ENCODE measurements around the gene DVL1.

Gene DVL1

GRCh38 chr1:1309251-1310108 lies 39.7 kb downstream of the DVL1 start:
- no peak for DNase-seq (ENCODE audit: low spot score)

DNA sequence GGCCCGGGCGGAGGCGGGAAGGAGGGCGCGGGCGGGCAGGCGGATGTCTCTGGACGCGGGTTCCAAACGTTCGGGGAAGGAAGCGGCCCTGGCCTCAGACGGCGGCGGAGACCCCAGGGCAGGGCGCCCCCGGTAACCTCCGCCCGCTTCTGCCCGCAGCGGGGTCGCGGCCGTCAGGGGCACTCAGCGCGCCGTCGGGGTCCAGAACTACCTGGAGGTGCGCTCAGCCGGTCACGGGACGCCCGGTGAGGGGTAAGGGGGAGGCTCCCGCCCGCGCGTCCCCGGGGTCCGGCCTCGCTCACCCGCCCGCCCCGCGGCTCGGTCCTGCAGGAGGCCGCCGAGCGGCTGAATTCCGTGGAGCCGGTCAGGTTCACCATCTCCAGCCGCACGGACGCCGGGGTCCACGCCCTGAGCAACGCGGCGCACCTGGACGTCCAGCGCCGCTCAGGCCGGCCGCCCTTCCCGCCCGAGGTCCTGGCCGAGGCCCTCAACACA lies 40.4 kb downstream of the DVL1 start:
- no peak for DNase-seq (ENCODE audit: low spot score)

DNA sequence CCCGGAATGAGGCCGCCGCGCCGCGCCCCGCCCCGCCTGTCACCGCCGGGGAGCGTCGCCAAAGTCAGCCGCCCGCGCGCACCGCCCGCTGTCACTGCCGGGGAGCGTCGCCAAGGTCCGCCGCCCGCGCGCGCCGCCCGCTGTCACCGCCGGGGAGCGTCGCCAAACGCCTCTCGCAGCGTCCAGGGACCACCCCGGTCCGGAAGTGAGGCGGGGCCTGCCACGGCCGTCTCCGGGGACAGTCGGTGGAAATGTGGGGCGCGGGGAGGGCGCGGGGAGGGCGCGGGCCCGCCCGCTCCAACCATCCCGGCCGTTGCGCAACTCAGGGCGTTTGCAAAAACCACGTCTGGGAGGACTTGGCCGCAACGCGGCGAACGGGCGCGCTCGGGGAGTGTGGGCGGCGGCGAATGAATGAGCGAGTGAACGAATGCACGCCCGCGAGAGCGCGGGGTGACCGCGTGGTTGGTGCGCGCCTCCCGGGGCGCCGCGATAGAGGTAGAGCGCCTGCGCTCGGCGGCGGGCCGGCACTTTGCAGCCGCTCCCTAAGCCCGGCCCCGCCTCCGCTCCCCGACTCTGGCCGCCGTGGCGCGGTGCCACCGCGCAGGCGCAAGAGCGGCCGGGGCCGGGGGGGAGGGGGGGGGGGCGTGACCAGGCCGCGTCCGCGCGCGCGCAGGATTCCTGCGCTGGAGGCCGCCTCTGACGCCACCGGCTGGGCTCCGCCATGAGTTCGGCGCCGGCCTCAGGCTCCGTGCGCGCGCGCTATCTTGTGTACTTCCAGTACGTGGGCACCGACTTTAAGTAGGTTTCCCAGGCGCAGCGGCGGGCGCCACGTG lies 41.1 kb downstream of the DVL1 start, which contains the start of the genes ACAP3 and PUSL1:
Gene ACAP3 (minus strand): TSS at position 8 of the 833 bp plus-strand sequence. CDS start 115 bp downstream, outside the sequence.
Gene PUSL1 (plus strand): TSS at position 675 of the 833 bp plus-strand sequence. CDS start 47 bp downstream, at position 722.
- DNase-seq (ENCODE audit: low spot score): peak; percentile 88

- no peak for DNase-seq (ENCODE audit: low spot score)
These were observed 41.8 kb downstream of the DVL1 start for GRCh38 chr1:1307261-1307922.

DNA sequence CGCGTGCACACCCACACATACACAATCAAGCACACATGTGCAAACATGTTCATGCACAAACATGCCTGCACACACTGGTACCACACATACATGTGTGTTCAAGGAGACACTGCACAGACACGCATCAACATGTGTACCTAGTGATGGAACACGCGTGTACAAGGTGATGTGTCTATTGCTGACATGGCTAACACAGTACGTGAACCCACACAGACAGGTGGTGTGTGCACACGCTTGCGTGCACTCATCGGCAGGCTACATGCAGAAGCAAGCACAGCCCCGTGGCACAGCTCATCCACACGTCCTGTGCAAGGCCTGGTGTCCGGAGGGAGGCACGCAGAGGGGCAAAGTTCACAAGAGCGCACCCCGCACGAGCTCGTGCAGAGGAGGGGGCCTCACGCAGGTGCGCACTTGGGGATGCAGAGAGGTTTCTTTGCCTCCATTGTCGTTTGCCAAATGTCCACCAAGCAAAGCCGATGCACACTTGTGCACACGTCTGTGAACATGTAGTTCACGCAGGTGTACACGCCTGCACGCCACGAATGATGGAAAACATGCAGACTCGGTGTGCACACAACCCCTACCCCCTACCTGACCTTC lies 42.5 kb downstream of the DVL1 start:
- DNase-seq (ENCODE audit: low spot score): no peak

DNA sequence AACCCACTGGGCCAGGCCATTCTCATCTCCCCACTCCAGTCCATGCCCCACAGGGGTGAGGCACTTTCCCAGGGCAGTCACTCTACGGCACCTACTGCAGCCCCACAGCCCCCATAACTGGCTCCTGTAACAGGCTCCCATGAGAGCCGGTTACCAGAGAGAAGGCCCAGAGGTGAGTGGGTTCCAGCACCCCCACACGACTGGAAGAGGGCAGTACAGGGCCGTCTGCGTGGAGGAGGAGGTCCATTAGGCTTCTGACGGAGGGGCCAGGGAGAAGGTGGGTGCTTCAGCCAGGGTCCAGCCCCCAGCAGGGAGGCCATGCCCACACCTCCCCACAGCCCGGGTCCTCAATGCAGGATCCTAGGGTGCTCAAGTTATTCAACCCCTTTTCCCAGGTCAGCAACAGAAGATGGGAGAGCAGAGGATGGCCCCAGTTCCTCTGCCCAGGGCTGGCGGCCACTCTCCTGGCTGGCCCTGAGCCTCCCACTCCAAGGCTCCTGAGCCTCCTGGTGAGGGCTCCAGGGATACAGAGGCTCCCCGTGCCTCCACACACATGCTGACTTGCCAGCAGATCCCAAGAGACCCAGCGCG lies 43.1 kb downstream of the DVL1 start:
- no peak for DNase-seq (ENCODE audit: low spot score)

- peak; percentile 78 for DNase-seq (ENCODE audit: low spot score)
These were observed 43.7 kb downstream of the DVL1 start for GRCh38 chr1:1305300-1306069.

DNA sequence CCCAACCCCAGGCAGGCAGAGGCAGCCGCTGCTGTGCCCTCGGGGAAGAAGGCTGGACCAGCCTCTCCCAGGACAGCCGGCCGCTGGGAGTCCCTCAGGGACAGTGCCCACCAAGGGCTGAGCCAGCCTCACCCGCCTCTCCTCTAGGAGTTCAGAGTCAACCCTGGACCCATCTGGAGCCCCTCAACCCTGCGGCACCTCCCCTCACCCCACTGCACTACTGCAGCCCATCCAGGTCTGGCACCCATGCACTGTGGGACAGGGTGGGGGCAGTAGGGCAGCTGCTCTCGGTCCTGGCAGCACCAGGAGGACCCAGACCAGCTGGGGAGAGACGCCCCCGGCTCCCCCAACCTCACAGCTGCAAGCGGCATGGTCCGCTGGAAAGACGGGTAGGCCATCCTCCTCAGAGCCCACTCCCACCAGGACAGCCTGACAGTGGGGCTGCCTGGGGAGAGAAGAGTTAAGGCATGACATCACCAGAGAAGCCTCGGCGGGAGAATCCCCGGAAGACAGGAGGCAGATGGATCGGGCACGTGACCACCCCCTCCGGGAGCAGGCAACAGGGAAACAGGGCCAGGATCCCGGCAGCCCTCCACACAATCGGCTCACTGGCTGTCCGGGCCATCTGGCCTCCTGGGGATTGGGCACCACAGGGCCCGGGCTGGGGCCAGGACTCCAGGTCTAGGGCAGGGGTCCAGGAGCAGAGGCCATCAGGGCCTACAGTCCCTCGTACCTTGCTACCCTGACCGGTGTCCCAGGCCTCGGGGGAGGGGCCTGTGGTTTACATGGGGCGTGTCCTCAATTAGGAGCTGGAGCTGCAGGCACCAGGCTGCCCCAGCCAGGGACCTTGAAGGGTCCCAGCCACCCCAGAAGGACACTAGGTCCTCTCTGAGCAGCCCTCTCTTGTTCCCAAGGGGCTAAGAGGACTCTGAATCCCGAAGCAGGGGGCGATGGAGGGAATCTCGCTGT lies 44.6 kb downstream of the DVL1 start:
- no peak for DNase-seq (ENCODE audit: low spot score)

DNA sequence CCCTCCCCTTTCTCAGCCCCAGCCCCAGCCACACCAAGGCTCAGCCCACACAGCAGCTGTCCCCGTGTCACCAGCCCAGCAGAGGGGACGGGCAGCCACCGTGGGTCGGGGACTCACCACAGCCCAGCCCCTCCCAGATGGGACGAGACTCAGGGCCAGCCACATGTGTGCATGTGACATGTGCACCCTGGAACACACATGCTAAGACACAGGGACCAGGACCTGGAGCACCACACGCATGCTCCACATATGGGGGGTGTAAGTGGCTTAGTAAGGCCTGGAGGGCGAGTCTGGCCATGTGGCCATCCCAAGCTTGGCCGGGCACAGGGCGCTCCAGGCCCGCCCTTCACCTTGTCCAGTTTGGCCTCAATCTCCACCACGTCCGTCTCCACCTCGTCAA lies 45.5 kb downstream of the DVL1 start:
- DNase-seq (ENCODE audit: low spot score): no peak

DNA sequence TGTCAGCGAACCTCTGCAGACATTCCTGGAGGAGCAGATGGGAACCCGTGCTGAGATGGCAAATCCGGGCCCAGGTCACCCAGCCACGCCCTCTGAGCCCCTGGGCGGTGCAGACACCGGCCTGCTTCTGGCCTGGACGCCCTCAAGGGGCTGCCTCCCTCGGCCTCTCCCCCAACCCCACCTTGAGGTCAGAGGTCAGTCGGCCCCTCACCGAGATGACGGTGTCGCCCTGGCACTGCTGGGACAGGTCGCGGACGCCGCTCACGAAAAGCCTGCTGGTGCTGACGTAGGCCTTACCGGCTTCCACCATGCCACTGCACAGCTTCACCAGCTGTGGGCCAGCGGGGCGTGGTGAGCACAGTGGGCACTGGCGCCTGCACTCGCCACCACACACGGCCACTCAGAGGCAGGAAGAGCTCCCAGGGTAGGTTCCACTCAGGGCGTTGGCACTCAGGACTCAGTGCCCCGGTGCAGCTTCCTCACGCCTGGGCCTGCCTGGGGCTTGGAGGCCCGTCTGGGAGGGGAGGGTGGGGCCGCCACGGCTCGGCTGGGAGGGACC lies 46.2 kb downstream of the DVL1 start:
- DNase-seq (ENCODE audit: low spot score): no peak

- DNase-seq (ENCODE audit: low spot score): no peak
These were observed 47.2 kb downstream of the DVL1 start for GRCh38 chr1:1302006-1302430.

- DNase-seq (ENCODE audit: low spot score): no peak
These were observed 48.9 kb downstream of the DVL1 start for GRCh38 chr1:1300352-1300739.

DNA sequence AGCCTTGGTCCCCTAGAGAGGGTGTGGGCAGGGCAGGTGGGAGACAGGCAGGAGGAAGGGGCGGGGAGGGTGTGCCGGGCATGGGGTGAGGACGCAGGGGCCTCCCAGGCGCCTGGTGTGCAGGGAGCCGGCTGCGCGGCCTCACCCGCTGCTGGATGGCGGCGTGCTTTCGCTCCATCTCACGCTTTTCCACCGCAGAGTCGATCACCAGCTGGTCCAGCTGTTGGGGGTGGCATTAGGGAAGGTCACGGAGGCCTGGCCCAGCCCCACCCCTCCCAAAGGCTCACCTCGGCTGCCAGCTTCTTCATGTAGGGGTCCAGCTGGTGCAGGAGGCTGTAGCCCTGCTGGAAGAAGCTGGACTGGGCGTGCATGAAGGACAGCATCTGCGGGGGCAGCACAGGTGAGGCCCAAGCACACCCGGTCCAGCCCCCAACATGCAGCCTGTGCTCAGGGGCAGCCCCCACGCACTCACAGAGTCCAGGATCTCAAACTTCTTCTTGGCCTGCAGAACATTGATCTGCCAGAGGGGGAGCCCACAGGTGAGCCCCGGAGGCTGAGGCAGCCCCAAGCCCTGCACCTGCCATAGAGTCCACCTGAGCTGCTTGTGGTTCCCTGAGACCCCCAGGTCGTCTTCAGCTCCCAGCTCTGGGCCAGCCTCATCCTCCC lies 49.4 kb downstream of the DVL1 start:
- peak; percentile 32 for DNase-seq (ENCODE audit: low spot score)

- DNase-seq (ENCODE audit: low spot score): no peak
These were observed 50.1 kb downstream of the DVL1 start for GRCh38 chr1:1298861-1299685.

- DNase-seq (ENCODE audit: low spot score): no peak
These were observed 51.3 kb downstream of the DVL1 start for GRCh38 chr1:1297802-1298424.

GRCh38 chr1:1296070-1297061 lies 52.9 kb downstream of the DVL1 start:
- no peak for DNase-seq (ENCODE audit: low spot score)

All from CD4-positive, alpha-beta T cell treated with Interleukin-2 at 100 ng/mL for 4 hours (primary cell).